HG03175 (cell line): Measurements from ENCODE around the gene BPIFB2.
"Not testable (repeated sequence)": the region's sequence is repeated elsewhere in the genome, so short reads cannot be mapped to it uniquely, and the experiment has no call there.

Experiments
- ATAC-seq: cut with Tn5 transposase; IDR thresholded peaks from one replicate; pipeline ENCODE4 v1.9.1; 2021; ENCODE audit warnings: mild to moderate bottlenecking, moderate library complexity; ENCODE audit not compliant: unreplicated experiment

Gene BPIFB2, protein sequence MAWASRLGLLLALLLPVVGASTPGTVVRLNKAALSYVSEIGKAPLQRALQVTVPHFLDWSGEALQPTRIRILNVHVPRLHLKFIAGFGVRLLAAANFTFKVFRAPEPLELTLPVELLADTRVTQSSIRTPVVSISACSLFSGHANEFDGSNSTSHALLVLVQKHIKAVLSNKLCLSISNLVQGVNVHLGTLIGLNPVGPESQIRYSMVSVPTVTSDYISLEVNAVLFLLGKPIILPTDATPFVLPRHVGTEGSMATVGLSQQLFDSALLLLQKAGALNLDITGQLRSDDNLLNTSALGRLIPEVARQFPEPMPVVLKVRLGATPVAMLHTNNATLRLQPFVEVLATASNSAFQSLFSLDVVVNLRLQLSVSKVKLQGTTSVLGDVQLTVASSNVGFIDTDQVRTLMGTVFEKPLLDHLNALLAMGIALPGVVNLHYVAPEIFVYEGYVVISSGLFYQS

DNA sequence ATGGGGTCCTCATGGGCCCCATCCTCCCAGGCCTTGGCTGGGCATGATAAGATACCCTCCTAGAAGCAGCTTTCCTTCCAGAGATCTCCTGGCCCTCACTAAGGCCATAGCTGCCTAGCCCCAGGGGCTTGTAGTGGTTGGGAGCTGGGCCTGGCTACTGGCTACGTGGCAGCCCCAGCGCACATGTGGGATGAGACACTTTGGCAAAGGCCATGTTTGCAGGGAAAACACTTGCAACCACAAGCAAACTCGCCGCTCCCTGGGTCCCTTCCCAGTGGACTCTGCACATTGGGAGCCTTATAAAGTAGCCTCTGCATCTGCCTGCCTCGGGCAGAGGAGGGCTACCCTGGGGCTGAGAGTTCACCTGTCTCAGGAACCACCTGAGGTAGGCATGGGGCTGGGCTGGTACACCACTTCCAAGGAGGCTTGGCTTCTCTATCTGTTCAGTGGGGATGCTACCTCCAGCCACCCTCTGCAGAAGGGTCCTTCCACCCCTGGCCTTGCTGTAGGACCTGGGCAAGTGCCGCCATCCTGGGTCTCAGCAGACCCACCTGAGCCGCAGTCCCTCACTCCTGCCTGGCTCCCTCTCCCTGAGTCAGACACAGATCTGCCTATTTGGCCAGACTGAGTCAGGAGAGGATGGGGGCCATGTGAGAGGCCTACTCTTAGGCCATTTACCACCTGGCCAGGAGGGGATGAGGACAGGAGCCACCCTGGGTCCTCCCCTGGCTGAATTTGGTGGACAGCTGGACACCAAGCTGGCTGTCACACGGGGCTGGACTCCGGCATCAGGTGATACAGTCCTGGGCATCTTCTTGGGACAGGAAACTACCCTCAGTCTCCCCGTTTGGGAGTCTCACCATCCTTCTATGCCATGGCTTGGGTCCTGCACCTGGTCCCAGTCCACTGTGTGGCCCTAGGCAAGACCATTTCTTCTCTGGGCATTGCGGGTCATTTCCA is at the start of gene BPIFB2:
Gene BPIFB2 (plus strand): TSS at position 329 of the 960 bp plus-strand sequence. CDS start 871 bp downstream, outside the sequence.
- ATAC-seq: no peak

DNA sequence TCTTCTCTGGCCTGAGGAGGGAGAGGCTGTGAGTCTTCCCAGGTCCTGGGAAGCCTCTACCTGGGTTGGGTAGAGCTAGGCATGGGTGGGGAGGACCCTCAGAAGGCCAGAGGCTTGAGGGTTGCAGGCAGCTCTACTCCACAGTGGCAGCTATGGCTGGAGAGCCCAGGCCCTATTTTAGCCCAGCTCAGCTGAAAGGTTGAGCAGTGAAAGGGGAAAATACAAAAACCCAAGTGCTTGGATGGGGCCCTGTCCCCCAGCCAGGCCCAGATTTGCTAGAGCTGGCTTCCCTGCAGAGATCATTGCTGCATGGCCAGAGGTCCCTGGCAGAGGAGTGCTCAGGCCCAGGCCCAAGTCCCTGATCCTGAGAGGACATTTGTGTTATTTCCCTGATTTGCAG is 48.9 kb upstream of the BPIFB2 start:
- ATAC-seq: no peak

DNA sequence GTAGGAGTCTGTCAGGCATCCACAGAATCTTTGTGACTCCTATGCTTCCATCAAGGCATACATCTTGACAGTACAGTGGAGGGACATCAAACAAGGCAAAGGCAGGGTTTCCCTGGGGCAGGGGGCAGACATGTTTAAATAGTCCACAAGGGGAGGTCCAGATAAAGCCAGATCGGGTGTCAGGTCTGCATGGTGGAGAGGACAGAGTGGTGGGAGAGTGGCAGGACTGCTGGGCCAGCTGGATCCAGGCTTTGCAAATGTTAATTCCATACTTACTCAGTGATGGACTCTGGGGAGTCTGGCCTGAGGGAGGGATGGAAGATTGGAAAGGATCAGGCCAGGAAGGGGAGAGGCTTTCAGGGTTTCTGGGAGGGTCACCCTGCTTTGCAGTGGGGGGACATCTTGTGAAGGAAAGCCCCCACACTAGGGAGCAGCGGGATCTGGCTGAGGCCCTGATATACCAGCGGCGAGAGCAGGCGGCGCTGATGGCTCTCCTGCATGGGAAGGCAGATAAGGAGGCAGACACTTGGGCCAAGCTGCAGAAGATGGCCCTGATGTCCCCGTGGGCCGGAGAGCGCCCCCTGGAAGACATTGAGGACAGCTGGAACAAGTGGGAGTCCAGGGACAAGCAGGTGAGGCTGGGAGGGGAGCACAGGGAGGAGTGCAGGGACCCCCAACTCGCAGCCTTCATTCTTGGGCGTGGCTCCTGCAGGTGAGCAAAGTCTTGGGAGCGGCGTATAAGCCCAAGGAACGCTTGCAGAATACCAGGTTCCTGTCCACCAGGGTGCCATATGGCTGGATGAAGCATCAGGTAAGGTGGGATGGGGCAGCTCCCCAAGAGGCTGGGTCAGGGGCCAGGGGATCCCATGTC is 47.9 kb upstream of the BPIFB2 start:
- ATAC-seq: no peak

DNA sequence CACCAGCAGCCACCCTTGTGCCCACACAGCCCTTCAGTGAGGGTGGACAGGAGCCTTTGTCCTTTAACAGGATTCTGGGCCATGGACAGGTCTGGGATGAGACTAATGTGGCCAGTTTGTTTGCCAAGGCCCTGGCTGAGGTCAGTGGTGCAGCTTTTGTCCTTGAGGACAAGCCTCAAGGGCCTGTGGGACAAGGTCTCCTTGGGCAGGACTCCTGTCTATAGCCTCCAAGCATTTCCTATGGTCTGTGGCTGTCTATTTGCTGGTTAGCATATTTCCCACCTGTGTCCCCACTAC is 47.3 kb upstream of the BPIFB2 start:
- no peak for ATAC-seq

DNA sequence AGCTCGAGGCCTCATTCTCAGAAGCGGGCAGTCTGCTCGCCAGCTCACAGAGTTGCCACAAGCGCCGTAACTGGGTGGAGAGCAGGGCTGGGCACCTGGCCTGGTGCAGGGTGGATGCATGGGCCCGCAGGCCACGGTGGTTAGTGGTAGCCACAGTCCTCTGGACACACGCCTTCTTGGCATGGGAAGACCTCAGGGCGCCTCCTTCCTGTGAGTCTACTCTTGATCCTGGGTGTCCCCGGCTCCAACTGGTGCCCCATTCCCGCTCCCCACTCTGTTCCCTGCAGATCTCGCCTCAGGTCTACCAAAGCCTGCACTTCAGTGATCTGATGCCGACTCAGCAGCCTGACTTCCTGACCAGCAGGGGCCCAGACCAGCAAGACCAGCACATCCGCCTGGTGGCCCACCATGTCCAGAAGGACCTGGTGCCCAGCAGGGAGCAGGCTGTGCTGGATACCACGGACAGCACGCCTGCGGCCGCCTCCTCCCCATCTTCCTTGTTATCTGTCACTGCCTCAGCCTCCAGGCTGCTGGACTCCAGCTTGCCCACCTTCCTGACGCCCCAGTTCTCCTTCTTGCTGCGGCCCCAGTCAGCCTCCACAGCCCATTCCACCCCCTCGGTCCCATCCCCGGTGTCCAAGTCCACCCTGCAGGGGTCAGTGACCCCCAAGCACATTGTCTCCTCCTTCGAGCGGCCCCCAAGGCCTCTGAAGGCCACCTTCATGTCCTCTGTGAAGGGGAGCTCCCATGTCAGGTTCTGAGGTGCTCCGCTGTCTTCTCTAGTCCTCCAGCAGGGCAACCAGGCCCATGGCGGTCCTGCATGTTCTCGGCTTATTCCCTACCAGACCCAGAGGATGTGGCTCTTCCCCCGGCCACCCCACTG is 46.4 kb upstream of the BPIFB2 start:
- no peak for ATAC-seq

DNA sequence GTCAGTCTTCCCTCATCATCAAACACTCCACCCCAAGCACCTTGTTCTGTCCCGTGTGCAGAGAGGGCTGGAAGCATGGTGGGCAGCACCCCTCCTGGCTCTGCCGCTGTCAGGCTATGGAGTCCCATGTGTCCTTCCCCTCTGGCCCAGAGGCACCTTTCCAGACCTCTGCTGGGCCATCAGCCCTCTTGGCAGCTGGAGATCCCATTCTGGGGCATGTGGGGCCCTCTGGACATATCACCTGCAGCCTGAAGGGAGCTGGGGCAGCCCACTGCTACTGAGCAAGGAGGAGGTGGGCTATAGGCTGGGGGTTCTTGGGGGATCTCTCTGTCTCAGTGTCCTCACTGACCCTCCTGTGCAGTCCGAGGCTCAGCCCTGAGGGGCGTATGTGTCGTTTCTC is 45.5 kb upstream of the BPIFB2 start:
- no peak for ATAC-seq

DNA sequence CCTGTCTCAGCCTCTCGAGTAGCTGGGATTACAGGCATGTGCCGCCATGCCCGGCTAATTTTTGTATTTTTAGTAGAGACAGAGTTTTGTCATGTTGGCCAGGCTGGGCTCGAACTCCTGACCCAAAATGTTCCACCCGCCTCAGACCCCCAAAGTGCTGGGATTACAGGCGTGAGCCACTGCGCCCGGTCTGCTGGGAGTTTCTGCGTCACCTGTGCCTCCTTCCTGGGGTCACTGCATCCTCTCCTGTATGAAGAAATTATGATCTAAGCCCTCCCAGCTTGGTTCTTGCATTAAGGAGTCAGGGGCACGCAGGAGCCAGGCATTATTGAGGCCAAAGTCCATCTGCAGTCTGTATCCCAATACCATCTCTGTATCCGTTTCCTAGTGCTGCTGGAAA is 44.9 kb upstream of the BPIFB2 start:
- ATAC-seq: not testable (repeated sequence)

DNA sequence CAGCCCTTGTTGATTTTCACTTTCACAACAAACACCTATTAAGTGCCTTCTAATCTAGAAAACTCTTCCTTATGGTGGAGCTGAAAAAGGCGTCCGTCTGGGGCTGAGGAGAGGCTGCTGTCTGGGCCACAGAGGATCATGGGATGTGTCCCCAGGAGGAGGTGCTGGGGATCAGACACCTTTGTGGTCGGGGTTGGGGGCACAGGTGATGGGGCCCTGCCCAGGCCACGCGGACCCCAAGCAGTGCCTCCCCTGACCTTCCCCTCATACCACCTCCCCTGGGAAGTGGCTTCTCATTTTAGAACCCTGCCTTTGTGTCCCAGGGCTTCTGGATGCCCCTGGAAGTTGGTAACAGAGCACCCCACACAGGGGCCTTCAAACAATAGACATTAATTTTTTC is 44.3 kb upstream of the BPIFB2 start:
- ATAC-seq: no peak

DNA sequence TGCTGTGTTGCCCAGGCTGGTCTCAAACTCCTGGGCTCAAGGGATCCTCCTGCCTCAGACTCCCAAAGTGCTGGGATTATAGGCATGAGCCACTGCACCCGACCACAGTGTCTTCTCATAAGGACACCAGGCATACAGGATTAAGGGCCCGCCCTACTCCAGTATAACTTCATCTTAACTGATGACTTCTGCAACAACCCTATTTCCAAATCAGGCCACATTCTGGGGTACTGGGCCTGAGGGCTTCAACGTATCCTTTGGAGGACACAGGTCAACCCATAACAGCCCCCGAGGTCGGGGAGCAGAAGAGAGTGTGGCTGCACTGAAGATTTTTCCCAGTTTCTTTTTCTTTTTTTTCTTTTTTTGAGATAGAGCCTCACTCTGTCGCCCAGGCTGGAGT is 42.9 kb upstream of the BPIFB2 start:
- ATAC-seq: no peak

DNA sequence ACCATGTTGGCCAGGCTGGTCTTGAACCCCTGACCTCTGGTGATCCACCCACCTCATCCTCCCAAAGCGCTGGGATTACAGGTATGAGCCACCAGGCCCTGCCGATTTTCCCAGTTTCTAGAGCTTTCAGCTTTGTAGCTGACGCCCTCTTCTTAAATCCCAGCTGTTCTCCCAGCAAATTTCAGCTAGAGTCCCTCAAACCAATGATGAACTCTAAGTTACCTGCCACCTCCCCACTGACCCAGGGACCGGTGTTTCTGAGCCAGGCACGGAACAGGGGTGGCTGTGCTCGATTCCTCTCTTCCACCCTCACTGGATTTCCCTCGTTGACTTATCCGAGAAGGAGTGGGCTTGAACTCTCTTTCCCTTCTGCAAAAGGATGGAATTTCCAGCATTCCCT is 42.4 kb upstream of the BPIFB2 start:
- ATAC-seq: no peak

DNA sequence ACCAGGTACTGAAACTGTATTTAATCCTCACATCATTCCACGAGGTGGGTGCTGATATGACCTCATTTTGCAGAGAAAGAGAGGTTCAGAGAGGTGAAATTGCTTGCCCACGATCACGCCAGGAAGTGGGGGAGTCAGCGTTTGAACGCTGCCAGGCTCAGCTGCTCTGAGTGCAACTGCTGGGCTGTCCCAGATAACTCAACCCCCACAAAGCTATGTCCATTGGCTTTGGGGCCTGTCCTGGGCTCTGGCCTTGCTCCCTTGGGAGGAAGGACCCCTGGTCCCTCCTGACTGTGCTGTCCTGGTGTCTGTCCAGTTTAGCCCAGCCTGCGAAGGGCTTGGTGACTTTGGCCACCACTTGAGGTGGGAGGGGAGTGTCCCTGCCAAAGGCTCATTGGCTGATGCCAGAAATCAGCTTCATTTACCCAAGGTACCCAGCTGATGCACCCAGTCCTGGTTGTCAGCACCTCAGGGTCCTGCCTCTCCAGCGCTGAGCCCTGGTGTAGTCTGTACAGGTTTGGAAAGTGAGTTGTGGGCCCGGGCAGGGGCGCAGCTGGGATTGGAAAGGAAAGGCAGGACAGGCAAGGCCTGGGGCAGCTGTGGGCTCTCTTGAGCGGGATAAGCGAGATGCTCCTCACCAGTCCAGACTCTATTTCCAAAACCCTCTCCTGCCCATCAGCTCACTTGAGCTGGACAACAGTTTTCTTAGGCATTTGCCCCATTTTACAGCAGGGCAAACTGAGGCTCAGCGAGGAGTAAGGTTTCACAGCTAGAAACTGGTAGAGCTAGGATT is 41.7 kb upstream of the BPIFB2 start:
- no peak for ATAC-seq

DNA sequence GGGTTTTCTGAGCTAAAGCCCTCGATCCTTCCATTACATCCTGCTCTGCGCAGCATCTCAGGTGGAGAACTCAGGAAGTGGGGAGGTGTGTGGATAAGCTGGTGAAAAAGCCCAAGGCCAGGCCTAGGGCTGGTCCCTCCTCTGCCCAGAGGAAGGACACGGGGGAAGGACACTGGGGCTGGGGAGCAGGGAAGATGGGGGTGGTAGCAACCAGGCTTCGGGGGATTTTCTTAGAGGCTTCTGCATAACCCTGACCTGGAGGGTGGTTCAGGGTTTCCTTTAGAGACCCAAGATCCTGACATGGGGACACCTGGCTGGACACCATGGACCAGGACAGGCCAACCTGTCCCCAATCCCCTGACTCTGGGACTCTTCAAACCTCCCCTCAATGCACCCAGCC is 41.1 kb upstream of the BPIFB2 start:
- ATAC-seq: no peak

DNA sequence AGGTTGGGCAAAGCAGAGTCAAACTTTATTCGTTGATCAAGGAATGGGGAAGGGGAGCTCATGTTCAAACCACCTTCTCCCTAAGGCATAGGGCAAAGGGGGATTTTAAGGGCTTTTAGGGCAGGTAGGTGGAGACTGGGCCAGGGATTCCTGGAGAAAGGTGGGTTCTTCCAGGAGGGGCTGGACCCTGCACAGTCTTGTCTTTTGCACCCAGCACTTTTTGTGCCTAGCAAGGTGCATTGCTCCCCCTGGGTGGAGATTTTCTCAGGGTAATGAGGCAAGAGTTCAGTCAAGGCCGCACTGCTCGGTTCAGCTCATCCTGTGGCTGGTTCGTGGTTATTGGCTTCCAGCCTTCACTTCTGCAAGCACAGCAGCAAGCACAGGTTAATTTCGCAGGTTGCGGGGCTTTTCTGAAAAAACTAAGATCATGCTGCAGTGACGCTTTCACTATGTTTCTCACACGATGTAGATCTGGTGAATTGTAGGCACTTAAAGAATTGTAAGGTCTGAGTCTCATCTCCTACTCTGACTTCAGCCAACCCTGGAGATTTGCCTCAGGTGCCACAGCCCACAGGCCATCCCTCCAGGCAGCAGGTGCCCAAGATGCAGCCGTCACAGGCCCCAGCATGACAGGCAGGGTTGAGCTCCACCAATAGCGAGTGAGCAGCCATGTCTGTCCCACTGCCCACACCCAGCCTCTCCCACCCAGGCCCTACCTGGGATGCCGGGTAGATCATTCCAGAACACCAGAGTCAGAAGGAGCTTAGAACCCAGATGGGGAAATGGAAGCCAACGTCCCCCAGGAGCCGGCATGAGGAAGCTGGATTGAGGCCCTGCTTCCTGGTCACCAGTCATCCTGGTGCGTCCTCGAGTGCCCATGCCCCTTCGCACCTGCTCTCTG is 40.4 kb upstream of the BPIFB2 start:
- no peak for ATAC-seq

DNA sequence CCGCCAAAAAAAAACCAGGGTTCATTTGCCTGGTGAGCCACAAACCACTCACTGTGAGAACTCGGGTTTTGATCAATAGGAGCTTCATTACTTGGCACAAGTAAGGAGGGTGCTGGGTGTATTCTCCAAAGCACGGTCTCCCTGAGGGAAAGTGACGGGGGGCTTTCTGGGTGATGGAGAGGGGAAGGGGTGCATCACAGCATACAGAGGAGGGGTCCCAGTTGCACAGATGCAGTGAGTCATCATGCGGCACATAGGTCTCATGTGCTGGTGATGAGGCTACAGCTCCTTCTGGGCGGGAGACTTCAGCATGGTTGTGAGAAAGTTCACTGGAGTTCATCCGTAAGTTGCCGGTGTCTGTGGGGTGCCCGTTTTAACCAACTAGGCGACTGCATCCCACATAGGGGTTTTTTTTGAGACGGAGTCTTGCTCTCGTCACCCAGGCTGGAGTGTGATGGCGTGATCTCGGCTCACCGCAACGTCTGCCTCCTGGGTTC is 39.5 kb upstream of the BPIFB2 start:
- no peak for ATAC-seq

DNA sequence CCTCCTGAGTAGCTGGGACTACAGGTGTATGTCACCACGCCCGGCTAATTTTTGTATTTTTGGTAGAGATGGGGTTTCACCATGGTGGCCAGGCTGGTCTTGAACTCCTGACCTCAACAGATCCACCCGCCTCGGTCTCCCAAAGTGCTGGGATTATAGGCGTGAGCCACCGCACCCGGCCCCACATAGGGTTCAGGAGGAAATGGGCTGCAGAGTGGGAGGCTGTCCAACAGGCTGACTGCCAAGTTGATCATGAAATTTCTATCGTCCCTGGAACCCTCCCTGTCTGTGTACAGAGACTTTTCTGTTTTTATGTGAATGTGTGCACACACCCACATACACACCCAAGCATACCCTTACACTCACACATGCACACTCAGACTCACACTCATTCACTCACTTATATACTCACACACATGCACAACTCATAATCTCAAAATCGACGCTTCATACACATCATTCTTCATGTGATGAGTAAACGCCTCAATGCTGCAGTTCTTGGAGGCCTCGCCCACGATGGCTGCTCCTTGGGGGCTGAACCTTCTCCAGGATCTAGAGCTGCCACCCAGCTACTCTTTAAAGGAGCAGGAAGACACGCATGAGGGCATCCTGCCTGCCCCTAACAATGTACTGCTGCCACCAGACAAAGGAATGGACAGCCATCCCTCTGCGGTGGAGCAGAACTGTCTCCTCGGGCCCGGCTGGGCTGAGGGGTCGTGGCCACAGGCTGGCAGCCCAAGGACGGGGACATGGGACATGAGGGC is 38.8 kb upstream of the BPIFB2 start:
- no peak for ATAC-seq

DNA sequence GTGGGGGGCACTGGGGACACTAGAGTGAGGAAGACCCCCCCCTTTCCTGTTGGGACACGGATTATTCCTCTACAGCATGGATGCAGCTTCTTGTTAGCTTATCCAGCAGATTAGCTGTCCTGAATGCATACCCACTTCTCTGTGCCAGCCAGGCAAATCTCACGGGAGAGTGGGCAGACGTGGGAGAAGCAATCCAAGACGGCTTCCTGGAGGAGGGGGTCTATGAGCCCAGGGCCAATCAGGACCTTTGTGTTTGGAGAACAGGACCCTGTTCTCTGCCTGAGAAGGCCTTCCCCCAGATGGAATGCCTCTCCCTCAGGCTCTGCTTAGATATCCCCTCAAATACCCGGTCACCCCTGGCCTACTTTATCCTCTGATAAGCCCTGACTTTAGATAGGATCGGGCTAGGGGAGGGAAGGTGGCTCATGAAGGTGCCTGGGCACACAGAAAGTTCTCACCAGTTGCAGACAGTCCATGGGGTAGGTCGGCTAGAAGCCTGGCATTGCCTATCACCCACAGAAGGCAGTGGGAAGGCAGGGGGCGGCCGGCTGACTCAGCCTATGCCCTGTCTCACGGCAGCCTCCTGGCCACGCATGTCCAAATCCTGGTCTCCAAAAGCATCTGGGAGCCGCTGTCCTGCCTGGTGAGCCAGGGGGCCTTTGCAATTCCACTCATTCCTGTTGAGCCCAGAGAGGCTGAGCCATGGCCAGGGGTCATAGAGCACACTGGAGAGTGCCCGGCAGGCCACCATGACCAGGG is 38.0 kb upstream of the BPIFB2 start:
- ATAC-seq: no peak
